GM10847 (cell line): ENCODE results near the gene COPS8.

Experiments used
- POLR2A ChIP-seq: IDR thresholded peaks from 2 replicates; pipeline ENCODE4 v1.6.1; 2011; ENCODE audit not compliant: insufficient read length; ENCODE audit errors: extremely low read depth

Gene COPS8

GRCh38 chr2:237083026-237083425, 2.7 kb upstream of the COPS8 start:
- TF ChIP-seq POLR2A, result no peak

DNA sequence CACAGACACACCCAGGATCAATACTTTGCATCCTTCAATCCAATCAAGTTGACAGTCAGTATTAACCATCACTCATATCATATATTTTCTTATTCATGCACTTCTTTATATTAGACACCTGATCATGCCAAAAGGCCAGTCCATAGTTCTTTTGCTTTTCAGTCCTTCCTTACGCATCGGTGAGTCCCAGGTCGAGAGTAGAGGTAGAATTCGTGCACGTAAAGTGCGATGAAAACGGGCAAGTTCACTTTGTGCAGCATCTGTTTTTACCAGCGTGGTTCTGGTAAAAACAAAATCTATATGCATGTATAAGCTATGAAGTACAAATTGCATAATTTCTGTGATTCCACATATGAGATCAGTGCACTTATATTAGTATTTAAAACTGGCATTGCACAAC, 1.2 kb upstream of the COPS8 start:
- TF ChIP-seq POLR2A, result no peak

DNA sequence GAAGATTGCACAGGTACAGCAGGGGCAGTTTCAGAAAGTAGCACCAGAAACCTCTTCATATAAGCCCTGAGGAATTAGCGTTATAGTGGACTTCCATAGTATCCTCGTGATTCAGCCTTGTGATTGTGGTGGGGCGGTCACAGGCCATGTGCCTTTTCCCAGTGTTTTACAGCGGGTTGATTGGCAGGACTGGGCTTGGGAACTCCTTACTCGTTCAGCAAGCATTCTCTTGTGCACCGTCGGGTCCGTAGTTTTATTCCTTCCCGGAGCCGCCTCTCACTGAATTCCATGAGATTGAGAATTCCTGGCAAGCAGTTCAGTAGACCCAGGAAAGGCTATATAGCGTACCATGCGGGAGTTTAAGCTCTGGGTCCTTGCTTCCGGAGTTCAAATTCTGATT, 5.2 kb downstream of the COPS8 start:
- TF ChIP-seq POLR2A, result no peak

- TF ChIP-seq POLR2A, result no peak
These were observed 6.2 kb downstream of the COPS8 start for GRCh38 chr2:237091779-237092436.

DNA sequence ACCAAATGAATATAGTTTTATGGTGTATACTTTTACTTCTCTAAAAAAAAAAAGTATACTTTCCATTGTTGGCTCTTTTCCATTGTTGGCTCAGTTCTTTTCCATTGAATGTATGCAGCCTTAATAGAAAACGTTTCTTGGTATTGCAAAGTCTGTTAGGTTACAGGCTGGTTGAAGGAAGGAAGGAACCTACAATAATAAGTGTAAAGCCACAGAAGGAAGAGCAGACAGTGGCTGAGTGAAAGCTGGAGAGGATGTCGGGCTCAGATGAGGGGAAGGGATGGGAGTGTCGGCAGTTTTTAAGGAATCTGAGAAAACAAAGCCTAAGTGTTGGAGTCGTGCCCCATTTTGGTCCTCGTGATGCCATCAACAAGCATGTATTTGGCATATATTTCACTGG, 6.8 kb downstream of the COPS8 start:
- no peak for TF ChIP-seq POLR2A

GRCh38 chr2:237092920-237093781, 7.5 kb downstream of the COPS8 start:
- TF ChIP-seq POLR2A, result no peak

GRCh38 chr2:237096201-237096600, 10.5 kb downstream of the COPS8 start:
- no peak for TF ChIP-seq POLR2A

GRCh38 chr2:237096911-237097310, 11.2 kb downstream of the COPS8 start:
- TF ChIP-seq POLR2A, result no peak

GRCh38 chr2:237097326-237097910, 11.7 kb downstream of the COPS8 start:
- no peak for TF ChIP-seq POLR2A

- no peak for TF ChIP-seq POLR2A
These were observed 12.4 kb downstream of the COPS8 start for GRCh38 chr2:237097911-237098702.

DNA sequence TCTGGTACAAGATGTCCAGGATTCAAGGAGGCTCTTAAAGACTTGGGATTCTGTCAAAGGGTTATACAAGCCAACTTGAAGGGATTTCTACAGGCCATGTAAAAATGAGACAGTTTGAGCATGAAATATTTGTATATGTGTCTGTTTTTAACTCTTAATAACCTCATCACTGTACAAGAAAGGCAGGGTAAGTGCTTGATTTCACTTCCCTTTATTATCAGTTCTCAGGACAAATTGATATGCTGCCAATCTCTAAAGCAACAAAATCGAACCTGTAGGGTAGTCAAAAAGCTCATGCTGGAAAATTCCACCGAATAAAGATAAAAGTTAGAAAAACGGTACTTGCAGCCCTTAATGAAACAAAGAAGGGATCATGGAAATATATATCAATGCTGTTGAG, 14.1 kb downstream of the COPS8 start:
- TF ChIP-seq POLR2A, result no peak

DNA sequence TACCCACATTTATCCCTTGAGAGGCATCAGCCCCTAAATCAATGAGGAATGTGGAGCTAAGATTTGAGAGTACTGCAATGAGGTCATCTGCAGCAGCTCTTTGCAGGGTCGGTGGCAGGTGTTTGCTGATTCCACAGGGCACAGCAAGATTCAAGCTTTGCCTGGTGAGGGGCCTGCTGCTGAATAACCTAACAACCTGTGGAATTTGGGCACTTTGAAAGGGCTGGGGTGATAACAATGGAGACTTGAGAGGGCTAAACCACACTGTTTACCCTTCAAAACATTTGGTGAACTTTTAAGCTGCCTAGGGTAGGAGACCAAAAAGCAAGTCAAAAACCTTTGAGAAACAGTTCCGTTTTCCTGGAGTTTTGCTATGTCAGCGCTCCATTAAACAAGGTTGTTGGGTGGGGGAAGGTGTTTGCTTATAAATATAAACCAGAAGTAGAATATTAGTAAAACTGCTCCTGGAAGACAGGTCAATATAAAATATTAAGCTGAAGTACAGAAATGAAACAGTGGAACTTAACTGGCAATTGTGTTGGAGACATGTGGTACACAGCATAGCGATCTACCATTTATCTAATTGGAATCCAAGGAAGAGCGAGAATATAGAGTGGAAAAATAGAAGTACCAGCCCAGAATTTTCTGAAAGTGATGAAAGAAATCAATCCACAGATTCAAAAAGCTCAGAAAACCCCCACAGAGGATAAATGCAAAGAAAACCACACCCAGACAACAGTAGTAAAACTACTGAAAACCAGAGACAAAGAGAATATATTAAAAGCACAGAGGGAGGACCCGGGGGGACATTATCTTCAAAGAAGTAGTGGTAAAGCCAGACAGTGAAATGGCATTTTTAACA, 15.7 kb downstream of the COPS8 start:
- no peak for TF ChIP-seq POLR2A

GRCh38 chr2:237102428-237102827, 16.7 kb downstream of the COPS8 start:
- no peak for TF ChIP-seq POLR2A

DNA sequence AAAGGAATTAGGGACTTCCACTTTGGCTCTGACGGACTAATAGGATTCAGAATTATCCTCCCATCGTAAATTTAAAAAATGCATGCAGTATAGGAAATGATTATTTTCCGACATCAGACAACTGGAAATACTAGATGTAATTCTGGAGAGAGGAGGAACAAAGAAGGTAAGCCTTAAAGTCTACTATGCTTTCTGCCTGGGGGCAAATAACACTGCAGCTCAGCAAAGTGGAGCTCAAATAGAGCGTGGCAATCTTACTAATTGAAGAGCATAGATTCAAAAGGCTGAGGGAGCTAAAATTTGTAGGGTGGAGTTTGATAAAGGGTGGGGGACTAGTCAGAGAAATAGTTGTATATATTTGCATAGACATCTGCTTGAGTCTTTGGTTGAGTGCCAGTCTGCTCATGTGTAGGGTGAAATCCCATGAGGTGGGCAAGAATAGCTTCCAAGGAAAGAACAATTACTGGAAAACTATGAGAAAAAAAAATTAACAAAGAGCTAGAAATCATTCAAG, 23.8 kb downstream of the COPS8 start:
- no peak for TF ChIP-seq POLR2A

DNA sequence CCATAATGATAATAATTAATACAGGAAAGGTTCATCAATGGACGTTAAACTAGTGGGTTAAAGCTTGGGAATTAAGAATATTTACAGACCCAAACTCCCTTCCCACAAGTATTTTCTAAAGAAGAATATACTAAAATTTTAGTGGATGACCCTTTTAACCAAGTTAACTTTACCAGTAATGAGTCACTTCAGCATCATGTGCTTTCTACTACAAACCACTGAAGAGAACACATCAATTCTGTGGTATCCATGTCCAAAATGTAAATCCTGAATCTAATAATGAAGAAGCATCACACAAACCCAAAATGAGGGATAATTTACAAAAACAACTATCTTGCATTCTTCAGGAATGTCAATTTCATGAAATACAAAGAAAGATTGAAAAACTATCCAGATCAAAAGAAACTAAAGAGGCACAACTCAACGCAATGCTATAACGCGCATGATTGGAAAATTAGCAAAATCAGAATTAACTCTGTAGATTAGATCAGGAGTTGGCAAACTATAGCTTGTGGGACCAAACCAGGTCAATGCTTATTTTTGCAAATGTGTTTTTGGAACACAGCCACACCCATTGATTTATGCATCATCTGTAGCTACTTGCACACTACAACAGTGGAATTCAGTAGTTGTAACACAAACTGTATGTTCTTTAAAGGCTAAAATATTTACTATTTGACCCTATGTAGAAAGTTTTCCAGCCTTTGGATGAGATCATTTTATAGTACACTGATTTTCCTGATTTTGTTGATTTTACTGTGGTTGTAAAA, 27.5 kb downstream of the COPS8 start:
- no peak for TF ChIP-seq POLR2A
